Calu3 (cell line): ENCODE data around the gene POC1A. TPM values are rescaled to one million over a fixed set of nuclear protein-coding genes. Genes with fewer than 3 reads are reported as not detected.

Experiments used
- Bru-seq: library from RNA; stranded (reverse); fragments of 400-500 nt; gene quantifications from one replicate; lab custom pipeline; 2021; lab: Mats Ljungman, UMichigan
- BruChase-seq, 2 experiments: library from RNA; stranded (reverse); fragments of 400-500 nt; gene quantifications; one replicate each; lab custom pipeline; 2021; lab: Mats Ljungman, UMichigan
- BruUV-seq: library from RNA; stranded (reverse); fragments of 400-500 nt; replicated peaks from 2 replicates; lab custom pipeline; 2021; lab: Mats Ljungman, UMichigan
- CTCF ChIA-PET: fragments of 300-600 bp; sonication (Branson Sonifier 250); formaldehyde crosslinking; loops from one replicate; lab custom pipeline; 2022; ENCODE audit warnings: antibody characterized with exemption; lab: Charles Lee
- DNase-seq: peaks from one replicate; pipeline ENCODE4 v3.0.0; 2022
- H3K27ac Mint-ChIP-seq: one replicate; pipeline ENCODE4 v1.8.0; 2022; ENCODE audit warnings: mixed read lengths; ENCODE audit not compliant: unreplicated experiment
- H3K27me3 Mint-ChIP-seq: one replicate; pipeline ENCODE4 v1.8.0; 2022; ENCODE audit warnings: mixed read lengths; ENCODE audit not compliant: unreplicated experiment
- H3K36me3 Mint-ChIP-seq: one replicate; pipeline ENCODE4 v1.8.0; 2022; ENCODE audit warnings: mild to moderate bottlenecking, moderate library complexity, mixed read lengths; ENCODE audit not compliant: insufficient read depth, unreplicated experiment
- H3K4me1 Mint-ChIP-seq: one replicate; pipeline ENCODE4 v1.8.0; 2022; ENCODE audit warnings: mild to moderate bottlenecking, low read depth, mixed read lengths; ENCODE audit not compliant: unreplicated experiment
- H3K4me3 Mint-ChIP-seq: one replicate; pipeline ENCODE4 v1.8.0; 2022; ENCODE audit warnings: mild to moderate bottlenecking, low read depth, moderate library complexity, mixed read lengths; ENCODE audit not compliant: unreplicated experiment
- H3K9me3 Mint-ChIP-seq: one replicate; pipeline ENCODE4 v1.8.0; 2022; ENCODE audit warnings: low read depth, mixed read lengths; ENCODE audit not compliant: unreplicated experiment
- CTCF ChIP-seq: fragments of 200-600 bp; IDR thresholded peaks from one replicate; pipeline ENCODE4 v1.8.0; 2022; ENCODE audit warnings: antibody characterized with exemption; ENCODE audit not compliant: unreplicated experiment
- intact Hi-C: fragments of 100-400 bp; cut with micrococcal nuclease; formaldehyde crosslinking; loops from one replicate; pipeline ENCODE4 v1.10.0; 2022; ENCODE audit not compliant: unreplicated experiment
- long read RNA-seq: library from polyadenylated mRNA; stranded (forward); transcript quantifications from one replicate; pipeline ENCODE4 v2.0.0, GENCODE V29; 2022
- total RNA-seq: library from RNA; stranded (reverse); gene quantifications from 2 replicates; pipeline ENCODE4 v1.2.3, GENCODE V29; 2022

POC1A gene
- 26.4 and 26.9 TPM in 2 replicates for total RNA-seq
- Bru-seq, nascent RNA = percentile 68 among the genes with signal in this experiment
- BruChase-seq, experiment 1, labeled RNA remaining after a 6-hour chase = percentile 56 among the genes with signal in this experiment
- BruChase-seq, experiment 2, labeled RNA remaining after a 2-hour chase = percentile 62 among the genes with signal in this experiment
- long read RNA-seq, transcript POC1A-202 (10 exons, 1,999 nt) = minor isoform, 22 of 67 reads
- long read RNA-seq, transcript POC1A-201 (11 exons, 1,898 nt) = major isoform, 26 of 67 reads
- long read RNA-seq, partial matches to known transcripts = 3 of 67 reads
- long read RNA-seq, other reads (novel, unspliced or antisense) = 14 of 67 reads

GRCh38 chr3:52154135-52155094 is at the start of gene POC1A:
Gene POC1A (minus strand): TSS chr3:52154423. CDS start chr3:52154372, 51 bp downstream.
- Mint-ChIP-seq H3K4me1 (peaks cover 8% of the 10 kb centered on the region), H3K27ac (peak within 1 kb of the TSS; percentile 96), H3K4me3 (peak within 1 kb of the TSS; percentile 93), H3K9me3 (no peaks in the 10 kb centered on the region), H3K36me3 (peaks cover 21% of the 10 kb centered on the region), H3K27me3 (no peaks in the 10 kb centered on the region)
- DNase-seq = peak; percentile 92
- intact Hi-C loops = loop anchor here (5.0 kb wide), 2 partner anchors 43 to 63 kb away; partner anchors contain the start of gene ALAS1
- CTCF ChIA-PET = interaction anchor here (0.6 to 1.5 kb wide), 12 partner anchors 16 to 894 kb away, joined by 3 to 13 read pairs (median 4); partner anchors contain the start of gene ACY1
- TF ChIP-seq CTCF = no peak
- no TSS peak for BruUV-seq

- Mint-ChIP-seq H3K36me3 (peaks cover 78% of the 10 kb centered on the region), H3K4me3 (no peak overlapping the region), H3K4me1 (peaks cover 5% of the 10 kb centered on the region), H3K9me3 (no peaks in the 10 kb centered on the region), H3K27ac (no peak overlapping the region), H3K27me3 (no peaks in the 10 kb centered on the region)
- CTCF ChIA-PET = no interaction called here
- intact Hi-C loops = no loop called here
- TF ChIP-seq CTCF = no peak
- no peak for DNase-seq
- BruUV-seq = no TSS peak
Observed at GRCh38 chr3:52203701-52204100, 49.5 kb upstream of the POC1A start.

- Mint-ChIP-seq H3K27ac (no peak overlapping the region), H3K36me3 (peaks cover 80% of the 10 kb centered on the region), H3K4me1 (peaks cover 12% of the 10 kb centered on the region), H3K9me3 (no peaks in the 10 kb centered on the region), H3K27me3 (no peaks in the 10 kb centered on the region), H3K4me3 (no peak overlapping the region)
- no peak for TF ChIP-seq CTCF
- intact Hi-C loops = no loop called here
- no peak for DNase-seq
- CTCF ChIA-PET = no interaction called here
- no TSS peak for BruUV-seq
Observed at GRCh38 chr3:52202384-52203077, 48.3 kb upstream of the POC1A start.
